ENCODE data around the gene FILIP1L.

Gene FILIP1L

GRCh38 chr3:99971761-99972160 is 142.5 kb downstream of the FILIP1L start:
- no peak for DNase-seq

GRCh38 chr3:99970198-99970597 is 144.1 kb downstream of the FILIP1L start:
- no peak for DNase-seq

- DNase-seq = no peak
Measured at GRCh38 chr3:99969136-99969535, 145.2 kb downstream of the FILIP1L start.

- no peak for DNase-seq
Measured at GRCh38 chr3:99967796-99968195, 146.5 kb downstream of the FILIP1L start.

GRCh38 chr3:99966662-99967416 is 147.5 kb downstream of the FILIP1L start:
- no peak for DNase-seq

- no peak for DNase-seq
Measured at GRCh38 chr3:99965681-99966408, 148.5 kb downstream of the FILIP1L start.

- no peak for DNase-seq
Measured at GRCh38 chr3:99965077-99965476, 149.2 kb downstream of the FILIP1L start.

GRCh38 chr3:99962703-99963102 is 151.6 kb downstream of the FILIP1L start:
- DNase-seq = no peak

- no peak for DNase-seq
Measured at GRCh38 chr3:99961756-99962515, 152.4 kb downstream of the FILIP1L start.

GRCh38 chr3:99960941-99961340 is 153.4 kb downstream of the FILIP1L start:
- DNase-seq = no peak

- no peak for DNase-seq
Measured at GRCh38 chr3:99960123-99960878, 154.0 kb downstream of the FILIP1L start.

GRCh38 chr3:99958222-99958912 is 155.9 kb downstream of the FILIP1L start:
- DNase-seq = no peak

- DNase-seq = no peak
Measured at GRCh38 chr3:99957151-99957796, 157.0 kb downstream of the FILIP1L start.

- no peak for DNase-seq
Measured at GRCh38 chr3:99955773-99956562, 158.3 kb downstream of the FILIP1L start.

GRCh38 chr3:99954914-99955644 is 159.2 kb downstream of the FILIP1L start:
- DNase-seq = no peak

GRCh38 chr3:99953596-99953995 is 160.7 kb downstream of the FILIP1L start:
- DNase-seq = no peak

- DNase-seq = no peak
Measured at GRCh38 chr3:99952306-99952705, 162.0 kb downstream of the FILIP1L start.

- no peak for DNase-seq
Measured at GRCh38 chr3:99951701-99952100, 162.6 kb downstream of the FILIP1L start.

GRCh38 chr3:99950921-99951320 is 163.4 kb downstream of the FILIP1L start:
- no peak for DNase-seq
